C4-2B (cell line): ENCODE data around the gene NT5C1B.

Experiments used
- H3K27ac ChIP-seq: fragments of 450-650 bp; 2 replicates; pipeline ENCODE4 v1.5.1; 2017
- ZFX ChIP-seq: fragments of 450-650 bp; IDR thresholded peaks from 2 replicates; pipeline ENCODE4 v1.6.1; 2017
- TF ChIP-seq, protein P1 (sequence below): fragments of 450-650 bp; conservative IDR thresholded peaks from 2 replicates; pipeline ENCODE4 v1.5.1; 2017; ENCODE audit warnings: mild to moderate bottlenecking

NT5C1B gene

DNA sequence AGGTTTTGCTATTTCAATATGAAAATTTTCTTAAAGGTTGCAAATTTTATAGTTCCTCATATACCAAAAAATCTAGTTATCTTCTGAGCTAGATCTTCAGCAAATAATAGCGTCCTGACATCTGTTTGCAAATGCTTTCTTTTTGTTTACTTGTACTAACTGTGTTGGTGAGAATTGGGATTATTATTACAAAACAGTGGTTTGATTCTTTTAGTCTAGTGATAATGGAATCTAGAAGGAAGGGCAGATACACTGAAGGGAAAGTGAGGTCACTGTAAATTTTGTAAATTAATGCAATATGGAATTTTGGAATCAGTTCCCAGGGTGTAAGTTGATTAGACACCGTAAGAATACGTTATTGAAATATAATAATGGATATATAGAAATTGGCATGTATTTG lies 36.2 kb upstream of the NT5C1B start:
- H3K27ac ChIP-seq: no peak overlapping the region
- TF ChIP-seq, protein P1, sequence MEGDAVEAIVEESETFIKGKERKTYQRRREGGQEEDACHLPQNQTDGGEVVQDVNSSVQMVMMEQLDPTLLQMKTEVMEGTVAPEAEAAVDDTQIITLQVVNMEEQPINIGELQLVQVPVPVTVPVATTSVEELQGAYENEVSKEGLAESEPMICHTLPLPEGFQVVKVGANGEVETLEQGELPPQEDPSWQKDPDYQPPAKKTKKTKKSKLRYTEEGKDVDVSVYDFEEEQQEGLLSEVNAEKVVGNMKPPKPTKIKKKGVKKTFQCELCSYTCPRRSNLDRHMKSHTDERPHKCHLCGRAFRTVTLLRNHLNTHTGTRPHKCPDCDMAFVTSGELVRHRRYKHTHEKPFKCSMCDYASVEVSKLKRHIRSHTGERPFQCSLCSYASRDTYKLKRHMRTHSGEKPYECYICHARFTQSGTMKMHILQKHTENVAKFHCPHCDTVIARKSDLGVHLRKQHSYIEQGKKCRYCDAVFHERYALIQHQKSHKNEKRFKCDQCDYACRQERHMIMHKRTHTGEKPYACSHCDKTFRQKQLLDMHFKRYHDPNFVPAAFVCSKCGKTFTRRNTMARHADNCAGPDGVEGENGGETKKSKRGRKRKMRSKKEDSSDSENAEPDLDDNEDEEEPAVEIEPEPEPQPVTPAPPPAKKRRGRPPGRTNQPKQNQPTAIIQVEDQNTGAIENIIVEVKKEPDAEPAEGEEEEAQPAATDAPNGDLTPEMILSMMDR: no peak
- TF ChIP-seq ZFX: no peak

DNA sequence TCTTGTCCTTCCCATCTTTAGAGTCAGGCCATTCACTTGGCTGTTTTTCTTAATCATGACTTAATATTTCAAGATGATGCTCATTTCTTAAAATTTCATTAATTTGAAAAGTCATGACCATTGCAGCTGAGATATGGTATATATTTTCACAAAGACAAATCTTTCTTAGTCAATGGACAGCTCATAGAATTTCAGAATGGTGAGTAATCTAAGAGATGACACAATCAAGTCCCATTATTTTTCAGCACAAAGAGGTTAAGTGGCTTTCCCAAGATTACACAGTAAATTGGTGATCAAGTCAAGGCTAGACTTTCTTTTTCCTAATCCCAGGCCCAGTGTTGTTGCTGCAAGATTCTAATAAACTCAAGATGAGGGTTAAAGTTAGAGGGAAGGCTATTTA lies 34.4 kb upstream of the NT5C1B start:
- no peak for TF ChIP-seq ZFX
- TF ChIP-seq, protein P1: no peak
- H3K27ac ChIP-seq: no peak overlapping the region

DNA sequence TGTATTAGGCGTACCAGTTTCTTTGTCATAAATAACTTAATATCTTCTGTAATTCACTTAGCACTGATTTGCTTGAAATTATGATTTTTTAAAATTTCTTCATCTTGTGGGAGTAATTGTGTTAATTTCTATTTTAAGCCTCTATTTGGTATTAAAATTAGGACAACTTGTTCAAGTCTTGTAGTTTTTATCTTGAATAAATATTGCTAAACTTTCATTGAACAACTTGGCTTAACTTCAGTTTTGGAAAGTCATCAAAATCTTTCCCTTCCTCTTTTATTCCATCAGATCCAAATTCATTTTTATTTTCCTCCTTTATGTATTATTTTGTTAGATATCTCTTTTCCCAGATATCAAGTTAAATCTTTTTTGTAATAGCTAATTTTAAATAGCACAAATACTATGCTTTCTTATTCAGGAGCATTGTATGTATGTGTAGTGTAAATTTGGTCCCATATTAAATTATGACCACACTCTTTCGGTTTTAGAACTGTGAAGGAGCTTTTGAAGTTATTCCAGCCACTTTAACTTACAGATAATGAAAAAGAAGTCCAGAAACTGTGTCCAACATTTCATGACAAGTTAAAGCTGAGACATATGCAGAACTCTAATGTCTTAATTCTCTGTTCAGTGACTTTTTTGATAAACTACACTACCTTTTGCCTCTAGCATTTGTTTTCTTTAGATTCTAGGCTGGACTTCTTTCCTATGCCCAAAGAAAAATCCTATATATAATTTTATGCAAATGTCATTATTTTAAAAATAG lies 31.7 kb upstream of the NT5C1B start:
- TF ChIP-seq, protein P1: no peak
- TF ChIP-seq ZFX: no peak
- H3K27ac ChIP-seq: no peak overlapping the region

DNA sequence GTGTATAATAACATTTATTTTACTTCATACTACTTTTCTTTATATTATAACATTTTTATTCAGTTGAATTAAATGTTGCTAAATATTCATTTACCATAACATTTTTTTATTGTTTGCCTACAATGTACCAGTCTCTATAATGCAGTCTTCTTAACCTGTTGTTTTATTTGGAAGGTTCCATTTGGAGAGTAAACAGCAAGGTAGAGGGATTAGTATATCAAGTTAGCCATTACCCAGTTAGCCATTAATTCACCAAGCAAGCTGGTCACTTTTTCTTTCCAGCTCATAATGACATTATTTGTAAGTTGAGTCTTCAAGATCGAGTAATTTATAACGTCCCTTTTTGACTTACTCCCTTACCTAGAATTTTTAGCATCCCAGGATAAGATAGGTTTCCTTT lies 29.7 kb upstream of the NT5C1B start:
- no peak for TF ChIP-seq ZFX
- TF ChIP-seq, protein P1: no peak
- H3K27ac ChIP-seq: no peak overlapping the region

DNA sequence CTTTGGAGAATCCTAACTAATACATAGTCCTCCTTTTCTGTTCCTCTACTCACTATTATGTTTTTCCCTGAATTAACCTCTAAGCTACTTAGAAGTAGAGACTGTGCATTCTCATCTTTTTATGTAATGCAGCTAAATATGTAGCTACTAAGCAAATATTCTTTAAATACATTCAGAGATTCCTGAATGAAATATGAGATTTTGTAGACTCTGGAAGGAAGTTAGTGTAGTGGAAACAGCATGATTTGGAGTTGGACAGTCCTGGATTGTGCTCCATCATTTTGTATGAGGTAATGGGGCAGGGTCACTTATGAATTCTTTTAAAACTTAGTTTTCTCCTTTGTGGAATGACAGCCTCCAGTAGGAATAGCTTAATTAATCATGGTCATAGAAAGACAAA lies 24.7 kb upstream of the NT5C1B start:
- H3K27ac ChIP-seq: no peak overlapping the region
- TF ChIP-seq, protein P1: no peak
- TF ChIP-seq ZFX: no peak

DNA sequence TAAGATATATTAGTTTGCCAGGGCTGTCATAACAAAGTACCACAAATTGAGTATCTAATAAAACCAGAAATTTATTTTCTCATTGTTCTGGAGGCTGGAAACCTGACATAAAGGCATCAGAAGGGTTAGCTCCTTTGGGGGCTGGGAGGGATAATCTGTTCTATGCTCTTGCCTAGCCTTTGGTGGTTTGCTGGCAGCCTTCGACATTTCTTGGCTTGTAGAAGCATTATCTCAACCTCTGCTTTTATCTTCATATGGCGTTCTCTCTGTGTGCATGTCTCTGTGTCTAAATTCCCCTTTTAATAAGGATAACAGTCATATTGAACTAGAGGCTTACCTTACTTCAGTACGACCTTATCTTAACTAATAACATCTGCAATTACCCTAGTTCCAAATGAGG lies 22.8 kb upstream of the NT5C1B start:
- H3K27ac ChIP-seq: no peak overlapping the region
- no peak for TF ChIP-seq ZFX
- TF ChIP-seq, protein P1: no peak

DNA sequence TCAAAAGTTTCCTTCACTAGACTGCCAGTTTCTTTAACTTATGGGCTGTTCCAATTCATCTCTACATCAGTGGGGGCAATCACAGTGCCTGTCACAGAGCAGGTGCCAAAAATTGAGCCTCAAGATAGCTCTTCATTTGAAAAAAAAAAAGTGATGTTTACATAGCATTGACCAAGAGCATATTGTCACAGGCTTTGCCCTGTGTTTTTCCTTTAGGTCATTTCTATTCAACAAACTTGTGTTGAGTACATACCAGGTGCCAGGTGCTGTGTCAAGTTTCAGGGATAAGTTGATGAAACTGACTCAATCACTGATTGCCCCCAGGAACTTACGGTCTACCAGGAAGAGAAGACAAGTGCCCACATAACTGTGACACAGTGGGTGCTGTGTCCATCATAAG lies 22.2 kb upstream of the NT5C1B start:
- no peak overlapping the region for H3K27ac ChIP-seq
- TF ChIP-seq, protein P1: no peak
- no peak for TF ChIP-seq ZFX
